Skeletal muscle tissue (tissue), 4 donors: Measurements from ENCODE around the gene CALY. TPM values are rescaled to one million over a fixed set of nuclear protein-coding genes. Genes with fewer than 3 reads are reported as not detected.
"Not testable (repeated sequence)": the region's sequence is repeated elsewhere in the genome, so short reads cannot be mapped to it uniquely, and the experiment has no call there.

Experiments
- H3K27ac ChIP-seq: one replicate; pipeline ENCODE4 v1.7.0; 2013; ENCODE audit warnings: mild to moderate bottlenecking, low read depth, low read length, inconsistent platforms
- H3K27me3 ChIP-seq, 3 donors: one replicate each; pipeline ENCODE4 v1.7.0; 2013; ENCODE audit warnings: low read length in 3 of 3; ENCODE audit not compliant: control insufficient read depth in 3 of 3, insufficient read depth in 3 of 3
- H3K36me3 ChIP-seq, 3 donors: one replicate each; pipeline ENCODE4 v1.7.0; 2013; ENCODE audit warnings: low read length in 3 of 3; ENCODE audit not compliant: control insufficient read depth in 3 of 3, insufficient read depth in 3 of 3
- H3K4me1 ChIP-seq, 3 donors: one replicate each; pipeline ENCODE4 v1.7.0; 2013; ENCODE audit warnings: low read length in 3 of 3, mild to moderate bottlenecking in 3 of 3; ENCODE audit not compliant: control insufficient read depth in 3 of 3, insufficient read depth in 3 of 3
- H3K4me3 ChIP-seq, 3 donors: one replicate each; pipeline ENCODE4 v1.7.0; 2013; ENCODE audit warnings: low read length in 3 of 3
- H3K9ac ChIP-seq, 3 donors: one replicate each; pipeline ENCODE4 v1.7.0; 2013; ENCODE audit warnings: low read length in 3 of 3, mild to moderate bottlenecking in 3 of 3, moderate library complexity in 2 of 3, low read depth in 1 of 3
- H3K9me3 ChIP-seq, 3 donors: one replicate each; pipeline ENCODE4 v1.7.0; 2013; ENCODE audit warnings: low read length in 3 of 3; ENCODE audit not compliant: control insufficient read depth in 3 of 3
- total RNA-seq: library from RNA; depleted of rRNA; stranded (reverse); fragments of >200 nt; gene quantifications from one replicate; pipeline ENCODE4 v1.2.3, GENCODE V29; 2014
- donor health status: Osteomylitis.

CALY gene
- total RNA-seq, 1 donor from 2014 or later: not detected

GRCh38 chr10:133377818-133378250, 41.1 kb upstream of the CALY start:
- peaks cover 8 to 29% (median 13%) of the 10 kb centered on the region in 3 donors for H3K4me1 ChIP-seq
- peak overlapping the region; percentile 40 for H3K27ac ChIP-seq
- peaks cover 0 to 3% (median 2%) of the 10 kb centered on the region in 3 donors for H3K36me3 ChIP-seq
- H3K4me3 ChIP-seq: peak overlapping the region; percentile 83 to 95 (median 85)
- peak overlapping the region; percentile 68 to 82 (median 70) for H3K9ac ChIP-seq
- H3K9me3 ChIP-seq: no peaks in the 10 kb centered on the region
- no peaks in the 10 kb centered on the region for H3K27me3 ChIP-seq

GRCh38 chr10:133377025-133377817, 40.5 kb upstream of the CALY start:
- Histone ChIP-seq H3K4me3 (peak overlapping the region in 1 of 3 donors; percentile 95), H3K27ac (no peak overlapping the region)

GRCh38 chr10:133376183-133376582, 39.5 kb upstream of the CALY start:
- H3K27me3 ChIP-seq, H3K27ac ChIP-seq, H3K4me3 ChIP-seq, H3K9ac ChIP-seq, H3K9me3 ChIP-seq, H3K36me3 ChIP-seq: not testable (repeated sequence)
- peaks cover 13 to 38% (median 19%) of the 10 kb centered on the region in 3 donors for H3K4me1 ChIP-seq

More at GRCh38 chr10:133377025-133377817, 40.5 kb upstream of the CALY start:
- Histone ChIP-seq H3K4me1 (peaks cover 10 to 31% (median 16%) of the 10 kb centered on the region in 3 donors), H3K9me3 (no peaks in the 10 kb centered on the region), H3K9ac (peak overlapping the region in 2 of 3 donors; percentile 68 to 82), H3K36me3 (peaks cover 0 to 3% (median 2%) of the 10 kb centered on the region in 3 donors), H3K27me3 (no peaks in the 10 kb centered on the region)

- Histone ChIP-seq H3K27ac (no peak overlapping the region), H3K4me1 (peaks cover 13 to 38% (median 19%) of the 10 kb centered on the region in 3 donors), H3K9me3 (no peaks in the 10 kb centered on the region), H3K9ac (no peak overlapping the region), H3K36me3 (peaks cover 2 to 5% (median 5%) of the 10 kb centered on the region in 3 donors), H3K4me3 (no peak overlapping the region), H3K27me3 (no peaks in the 10 kb centered on the region)
Observed at GRCh38 chr10:133375357-133376115, 38.8 kb upstream of the CALY start.

- peaks cover 22 to 25% (median 25%) of the 10 kb centered on the region in 3 donors for H3K36me3 ChIP-seq
- H3K4me1 ChIP-seq: peaks cover 9 to 27% (median 13%) of the 10 kb centered on the region in 3 donors
- peak within 1 kb of the TSS; percentile 65 to 87 (median 84) for H3K9ac ChIP-seq
Observed at GRCh38 chr10:133373174-133374090, 36.7 kb upstream of the CALY start, which contains the start of gene ECHS1. ECHS1 (minus strand) TSS chr10:133373354; CDS start chr10:133373333, 21 bp downstream.

GRCh38 chr10:133372507-133372906, 35.8 kb upstream of the CALY start:
- Histone ChIP-seq H3K27me3 (no peaks in the 10 kb centered on the region), H3K4me3 (peak overlapping the region in 2 of 3 donors; percentile 41 to 46), H3K9me3 (no peaks in the 10 kb centered on the region), H3K9ac (peak overlapping the region in 1 of 3 donors; percentile 60), H3K36me3 (peaks cover 27 to 30% (median 28%) of the 10 kb centered on the region in 3 donors), H3K4me1 (peaks cover 6 to 18% (median 9%) of the 10 kb centered on the region in 3 donors), H3K27ac (no peak overlapping the region)

More at GRCh38 chr10:133373174-133374090, 36.7 kb upstream of the CALY start, which contains the start of gene ECHS1:
- Histone ChIP-seq H3K4me3 (peak within 1 kb of the TSS; percentile 75 to 84 (median 81)), H3K9me3 (no peaks in the 10 kb centered on the region), H3K27ac (peak within 1 kb of the TSS; percentile 54), H3K27me3 (no peaks in the 10 kb centered on the region)

- no peak overlapping the region for H3K9ac ChIP-seq
- peaks cover 44 to 48% (median 45%) of the 10 kb centered on the region in 3 donors for H3K36me3 ChIP-seq
- peaks cover 6 to 14% (median 9%) of the 10 kb centered on the region in 3 donors for H3K4me1 ChIP-seq
- H3K4me3 ChIP-seq: no peak overlapping the region
- no peaks in the 10 kb centered on the region for H3K9me3 ChIP-seq
- H3K27me3 ChIP-seq: no peaks in the 10 kb centered on the region
- no peak overlapping the region for H3K27ac ChIP-seq
Observed at GRCh38 chr10:133370030-133370786, 33.5 kb upstream of the CALY start.

- Histone ChIP-seq H3K4me3 (no peak overlapping the region), H3K9me3 (no peaks in the 10 kb centered on the region), H3K4me1 (peaks cover 5 to 9% (median 6%) of the 10 kb centered on the region in 3 donors), H3K36me3 (peaks cover 54 to 60% (median 58%) of the 10 kb centered on the region in 3 donors), H3K9ac (no peak overlapping the region), H3K27me3 (no peaks in the 10 kb centered on the region), H3K27ac (no peak overlapping the region)
Observed at GRCh38 chr10:133368153-133368552, 31.5 kb upstream of the CALY start.
